ENCODE data around the gene ZNF12. TPM values are rescaled to one million over a fixed set of nuclear protein-coding genes. Genes with fewer than 3 reads are reported as not detected.

The ZNF12 gene
- total and polyA plus RNA-seq, 4 donors, result 4.4 to 9.9 (median 7.6) TPM

GRCh38 chr7:6658618-6659345 is 48.0 kb downstream of the ZNF12 start:
- H3K27me3 ChIP-seq (ENCODE audit: control insufficient read depth in 4 of 4, insufficient read depth in 4 of 4, low read length in 3 of 4), result peaks cover 0 to 3% (median 0%) of the 10 kb centered on the region in 4 donors
- DNase-seq (ENCODE audit: low spot score), result no peak
- no peak for TF ChIP-seq HNF4A (conservative IDR thresholded peaks at IDR 0.05)
- no peak for TF ChIP-seq ZBTB33 (IDR thresholded peaks at IDR 0.05)
- TF ChIP-seq CTCF (IDR thresholded peaks at IDR 0.05; ENCODE audit: low read depth, low read length, missing input control), result no peak
- TF ChIP-seq TAF1 (conservative IDR thresholded peaks at IDR 0.05), result no peak
- TF ChIP-seq HNF4G (IDR thresholded peaks at IDR 0.05), result no peak
- no peak for TF ChIP-seq FOXA2 (IDR thresholded peaks at IDR 0.05)
- TF ChIP-seq ATF3 (IDR thresholded peaks at IDR 0.05), result no peak
- no peak for TF ChIP-seq JUND (IDR thresholded peaks at IDR 0.05)
- TF ChIP-seq EGR1 (IDR thresholded peaks at IDR 0.05; ENCODE audit: low read depth in 2 of 2), result no peak
- TF ChIP-seq NR2F2 (IDR thresholded peaks at IDR 0.05), result no peak
- no peak for TF ChIP-seq FOXA1 (IDR thresholded peaks at IDR 0.05)
- no peak for TF ChIP-seq RXRA (IDR thresholded peaks at IDR 0.05)
- TF ChIP-seq GABPA (IDR thresholded peaks at IDR 0.05 in 1 of 2, conservative IDR thresholded peaks at IDR 0.05 in 1 of 2), result no peak
- no peak for TF ChIP-seq YY1 (IDR thresholded peaks at IDR 0.05)
- TF ChIP-seq SP1 (IDR thresholded peaks at IDR 0.05), result no peak
- TF ChIP-seq REST (IDR thresholded peaks at IDR 0.05), result no peak
- TF ChIP-seq MAX (IDR thresholded peaks at IDR 0.05), result no peak
- no peak for TF ChIP-seq RAD21 (IDR thresholded peaks at IDR 0.05)
- peaks cover 0 to 14% (median 4%) of the 10 kb centered on the region in 4 donors for H3K36me3 ChIP-seq (ENCODE audit: control insufficient read depth in 4 of 4, insufficient read depth in 3 of 4, low read depth in 1 of 4, low read length in 3 of 4)
- H3K4me3 ChIP-seq (ENCODE audit: low read depth in 1 of 3, low read length in 3 of 3), result no peak overlapping the region
- H3K4me1 ChIP-seq (ENCODE audit: control insufficient read depth in 4 of 4, insufficient read depth in 4 of 4, low read length in 3 of 4), result no peaks in the 10 kb centered on the region
- 38% methylated on average over 11 of the region's 11 CpGs for WGBS
- peaks cover 0 to 14% (median 2%) of the 10 kb centered on the region in 4 donors for H3K9me3 ChIP-seq (ENCODE audit: control insufficient read depth in 4 of 4, low read length in 3 of 4)
- no peak overlapping the region for H3K9ac ChIP-seq (ENCODE audit: low read depth in 1 of 2, low read length in 2 of 2)
- H3K27ac ChIP-seq (ENCODE audit: low read depth in 1 of 2, low read length in 2 of 2), result no peak overlapping the region

All from liver (tissue), 9 donors.